Muscle of back (tissue), 11 donors: Measurements from ENCODE around the gene WNT2. TPM values are rescaled to one million over a fixed set of nuclear protein-coding genes. Genes with fewer than 3 reads are reported as not detected.
A peak's percentile ranks its signal among the peaks of the same experiment; 100 is the strongest.
"Not testable (repeated sequence)": the region's sequence is repeated elsewhere in the genome, so short reads cannot be mapped to it uniquely, and the experiment has no call there.

ENCODE experiments used
- DNase-seq, 3 donors: peaks; one replicate each; pipeline versions ENCODE4 v3.0.0 to v3.0.0-alpha.2; 2013
- polyA plus RNA-seq, 10 donors: library from polyadenylated mRNA; unstranded; fragments of 120-200 nt; gene quantifications; one replicate each; pipeline ENCODE4 v1.2.1, GENCODE V29; 2013; ENCODE audit not compliant: insufficient read length in 10 of 10

WNT2 gene
- polyA plus RNA-seq, 10 donors: 1.2 to 13.0 (median 3.9) TPM

DNA sequence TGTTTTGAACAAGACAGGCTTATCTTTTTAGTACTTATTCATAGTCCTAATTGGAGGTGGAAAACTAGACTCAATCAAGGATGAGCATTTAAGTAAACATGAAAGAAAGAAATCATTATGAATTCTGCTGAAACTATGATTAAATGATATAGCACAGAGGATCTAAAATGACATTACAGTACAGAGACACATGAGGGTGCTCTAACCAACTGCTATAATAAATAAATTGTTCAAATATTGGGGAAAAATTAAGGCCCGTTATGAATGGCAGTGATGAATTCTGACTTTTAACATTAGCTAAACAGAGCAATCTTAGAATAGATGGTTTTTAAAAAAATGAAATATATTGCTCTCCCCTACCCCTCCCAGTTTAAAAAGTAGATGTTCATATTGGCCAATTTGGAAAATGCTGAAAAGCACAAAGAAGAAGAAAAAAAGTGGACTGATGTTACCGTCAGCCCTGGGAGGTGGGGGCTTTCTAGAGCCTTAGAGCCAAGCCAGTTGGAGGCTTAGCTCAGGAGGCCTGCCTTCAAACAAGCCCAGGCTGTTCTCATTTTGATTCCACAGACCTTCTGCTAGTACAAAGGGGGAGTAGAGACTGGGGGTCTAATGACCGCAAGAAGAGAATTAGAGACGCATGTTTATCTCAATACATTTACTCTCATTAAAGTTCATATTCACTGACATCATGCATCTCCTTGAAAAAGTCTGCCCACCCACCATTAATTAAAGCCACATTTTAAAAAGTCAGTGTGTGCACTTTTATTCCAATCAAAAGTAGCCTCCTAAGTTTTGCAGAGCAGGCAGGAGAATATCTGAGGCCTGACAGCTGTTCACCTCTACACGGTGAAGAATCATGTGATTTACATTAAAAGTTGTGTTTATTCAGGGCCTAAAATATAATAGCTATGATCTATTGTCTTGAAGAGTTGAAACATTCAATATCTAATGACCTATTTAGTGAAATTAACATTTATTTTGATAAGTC lies 10.0 kb downstream of the WNT2 start:
- peak in 1 of 3 donors; percentile 8 for DNase-seq

DNA sequence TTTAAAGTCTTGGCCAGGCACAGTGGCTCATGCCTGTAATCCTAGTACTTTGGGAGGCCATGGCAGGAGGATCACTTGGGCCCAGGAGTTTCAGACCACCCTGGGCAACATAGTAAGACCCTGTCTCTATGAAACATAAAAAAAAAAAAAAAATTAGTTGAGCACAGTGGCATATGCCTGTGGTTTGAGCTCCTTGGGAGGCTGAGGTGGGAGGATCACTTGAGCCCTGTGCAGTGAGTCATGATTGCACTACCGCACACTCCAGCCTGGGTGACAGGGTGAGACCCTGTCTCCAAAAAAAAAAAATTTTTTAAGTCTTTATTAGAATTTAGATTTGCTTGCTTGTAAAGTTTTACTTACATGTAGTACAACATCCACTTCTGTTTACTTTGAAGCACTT lies 14.0 kb downstream of the WNT2 start:
- no peak for DNase-seq

DNA sequence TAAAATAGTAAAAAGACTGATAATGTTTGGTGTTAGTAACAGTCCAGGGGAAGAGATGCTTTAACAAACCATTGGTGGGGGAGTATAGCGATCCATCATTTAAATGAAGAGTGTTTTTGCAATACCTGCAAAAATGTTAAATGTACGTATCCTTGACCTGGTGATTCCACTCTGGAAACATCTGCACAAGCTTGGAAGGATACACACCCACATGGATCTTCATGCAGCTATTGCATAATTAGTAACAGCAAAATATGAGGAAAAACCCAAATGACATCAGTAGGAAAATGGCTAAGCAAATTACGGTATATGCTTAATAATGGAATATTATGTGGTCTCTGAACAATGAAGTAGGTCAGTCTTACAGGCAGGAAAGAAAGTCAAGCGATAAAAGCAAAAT lies 20.5 kb downstream of the WNT2 start:
- DNase-seq: no peak

DNA sequence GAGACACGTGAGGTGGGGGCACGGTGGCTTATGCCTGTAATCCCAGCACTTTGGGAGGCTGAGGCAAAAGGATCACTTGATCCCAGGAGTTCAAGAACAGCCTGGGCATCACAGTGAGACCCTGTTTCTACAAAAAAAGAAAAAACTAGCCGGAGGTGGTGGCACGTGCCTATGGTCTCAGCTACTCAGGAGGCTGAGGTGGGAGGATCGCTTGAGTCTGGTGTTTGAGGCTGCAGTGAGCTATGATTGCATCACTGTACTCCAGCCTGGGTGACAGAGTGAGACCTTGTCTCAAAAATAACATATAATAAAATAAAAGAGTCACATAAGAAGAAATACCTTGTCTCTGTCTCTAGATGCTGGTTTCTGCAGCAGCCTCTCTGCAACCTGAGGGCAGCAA lies 22.4 kb downstream of the WNT2 start:
- not testable (repeated sequence) for DNase-seq

DNA sequence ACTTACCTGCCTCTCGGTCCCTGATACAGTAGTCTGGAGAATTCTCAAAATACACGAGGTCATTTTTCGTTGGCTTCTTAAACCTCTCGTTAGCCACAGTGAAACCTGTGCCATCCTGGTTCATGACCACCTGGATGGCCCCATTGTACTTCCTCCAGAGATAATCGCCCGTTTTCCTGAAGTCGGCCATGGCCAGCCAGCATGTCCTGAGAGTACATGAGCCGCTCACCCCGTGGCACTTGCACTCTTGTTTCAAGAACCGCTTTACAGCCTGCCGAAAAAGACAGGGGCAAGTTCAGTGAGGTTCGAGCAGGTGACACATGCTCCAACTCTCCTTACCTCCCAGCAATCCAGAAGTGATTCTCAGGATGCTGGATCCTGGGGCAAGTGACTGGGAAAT lies 25.3 kb downstream of the WNT2 start:
- no peak for DNase-seq

DNA sequence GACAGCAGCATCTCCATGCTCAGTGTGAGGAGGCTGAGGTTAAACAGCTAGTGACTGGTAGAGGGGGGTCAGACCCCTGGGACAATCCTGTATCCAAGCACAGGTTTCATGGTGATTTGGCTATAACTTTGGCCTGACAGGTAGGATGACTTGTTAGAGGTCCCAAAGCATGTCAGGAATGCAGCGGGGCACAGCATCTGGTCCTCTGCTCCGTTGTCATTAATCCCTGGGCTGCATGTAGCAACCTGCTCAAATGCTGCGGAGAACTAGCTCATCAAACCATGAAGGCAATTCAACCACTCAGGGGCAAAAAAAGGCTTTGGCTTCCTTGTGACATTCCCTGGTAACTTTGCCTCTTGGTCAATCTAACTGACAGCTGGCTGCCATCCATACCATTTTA lies 26.8 kb downstream of the WNT2 start:
- DNase-seq: no peak

DNA sequence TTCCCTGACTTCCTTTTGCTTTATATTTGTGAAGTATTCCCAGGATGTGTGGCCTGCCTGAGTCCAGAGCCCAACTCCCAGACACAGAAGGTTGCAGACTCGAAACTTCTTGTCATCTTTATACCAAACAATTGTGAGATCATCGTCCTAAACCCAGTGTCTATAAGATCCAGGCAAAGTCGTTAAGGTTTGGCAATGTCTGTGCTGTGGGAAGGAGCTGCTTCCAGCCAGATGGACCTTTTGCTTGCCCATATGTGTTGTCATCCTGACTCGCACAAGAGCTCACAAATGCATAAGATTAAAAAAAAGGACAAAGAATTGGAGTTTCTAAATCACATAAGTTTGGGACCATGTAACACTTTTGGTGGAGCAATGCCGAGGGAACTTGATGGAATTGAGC lies 37.0 kb downstream of the WNT2 start:
- DNase-seq: peak in 1 of 3 donors; percentile 11

DNA sequence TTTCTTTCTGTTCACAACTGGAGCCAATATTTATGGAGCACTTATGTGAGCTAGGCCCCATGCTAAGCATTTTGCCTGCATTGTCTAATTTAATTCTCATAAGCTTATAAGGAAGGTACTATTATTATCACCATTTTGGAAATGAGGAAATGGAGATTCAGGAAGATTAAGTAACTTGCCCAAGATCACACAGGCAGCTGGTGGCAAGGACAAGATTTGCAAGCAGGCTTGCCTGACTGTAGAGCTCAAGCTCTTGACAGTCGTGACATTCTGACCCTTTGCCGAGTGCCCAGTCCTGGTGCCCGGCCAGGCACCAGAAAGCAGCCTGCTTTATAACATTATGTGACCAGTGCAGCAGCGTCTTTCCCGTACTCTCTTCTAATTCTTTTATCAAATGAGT lies 38.2 kb downstream of the WNT2 start:
- DNase-seq: no peak

DNA sequence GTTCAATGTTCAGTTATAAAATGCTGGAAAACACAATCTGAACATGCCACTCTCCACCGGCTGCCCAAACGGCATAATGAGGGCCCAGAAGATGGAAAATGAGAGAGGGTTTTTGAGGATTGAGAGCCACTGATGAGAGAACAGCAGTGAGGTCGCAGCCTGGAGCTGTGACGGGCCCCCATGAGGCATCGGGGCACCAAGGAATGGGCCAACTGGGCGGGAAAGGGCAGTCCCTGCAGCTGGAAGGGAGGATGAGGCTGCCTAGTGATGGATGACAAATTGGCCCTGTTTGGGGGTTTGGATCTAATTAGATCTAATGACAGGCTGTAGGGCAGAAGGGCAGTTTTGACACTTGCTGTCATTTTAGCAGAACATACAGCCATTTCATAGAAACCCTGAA lies 39.1 kb downstream of the WNT2 start:
- DNase-seq: no peak

DNA sequence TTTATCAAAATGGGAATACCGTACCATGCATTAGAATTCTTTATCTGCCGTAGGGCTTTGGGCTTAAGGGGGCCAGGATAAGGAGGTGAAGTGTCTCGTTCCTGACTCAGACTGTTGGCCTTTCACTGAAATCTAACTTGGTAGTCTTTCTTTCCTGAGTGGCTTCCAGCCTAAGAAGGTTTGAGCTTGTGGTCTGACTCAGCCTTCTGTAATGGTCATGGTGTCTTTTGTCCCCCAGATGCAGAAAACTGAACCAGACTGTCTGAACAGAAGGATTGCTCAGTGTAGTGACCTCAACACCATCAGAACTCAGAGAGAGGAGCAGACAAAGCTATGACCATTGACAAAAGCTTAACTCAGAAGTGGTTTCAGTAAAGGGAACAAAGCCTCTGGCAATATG lies 39.5 kb downstream of the WNT2 start:
- DNase-seq: peak in 1 of 3 donors; percentile 78

DNA sequence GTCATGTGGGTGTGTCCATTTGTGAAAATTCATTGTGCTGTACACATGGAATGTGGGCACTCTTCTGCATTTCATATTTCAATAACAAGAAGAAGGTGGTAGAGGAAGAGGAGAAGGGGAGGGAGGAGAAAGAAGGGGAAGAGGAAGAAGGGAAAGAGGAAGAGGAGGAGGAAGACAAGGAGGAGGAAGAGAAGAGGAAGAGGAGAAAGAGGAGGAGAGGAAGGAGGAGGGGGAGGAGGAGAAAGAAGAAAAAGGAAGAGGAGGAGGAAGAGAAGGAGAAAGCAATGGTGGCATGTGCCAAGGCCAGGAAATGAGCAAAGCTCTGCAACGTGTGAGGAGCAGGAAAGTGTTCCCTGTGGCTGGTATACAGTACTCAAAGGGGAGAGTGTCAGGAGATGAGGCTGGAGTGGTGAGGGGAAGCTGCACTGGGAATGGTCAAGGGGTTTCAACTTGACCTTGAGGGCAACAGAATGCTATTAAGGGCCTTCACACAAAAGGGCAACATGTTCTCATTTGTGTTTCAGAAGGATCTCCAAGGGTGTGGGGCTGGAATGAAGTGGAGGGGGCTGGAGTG lies 40.5 kb downstream of the WNT2 start:
- no peak for DNase-seq

DNA sequence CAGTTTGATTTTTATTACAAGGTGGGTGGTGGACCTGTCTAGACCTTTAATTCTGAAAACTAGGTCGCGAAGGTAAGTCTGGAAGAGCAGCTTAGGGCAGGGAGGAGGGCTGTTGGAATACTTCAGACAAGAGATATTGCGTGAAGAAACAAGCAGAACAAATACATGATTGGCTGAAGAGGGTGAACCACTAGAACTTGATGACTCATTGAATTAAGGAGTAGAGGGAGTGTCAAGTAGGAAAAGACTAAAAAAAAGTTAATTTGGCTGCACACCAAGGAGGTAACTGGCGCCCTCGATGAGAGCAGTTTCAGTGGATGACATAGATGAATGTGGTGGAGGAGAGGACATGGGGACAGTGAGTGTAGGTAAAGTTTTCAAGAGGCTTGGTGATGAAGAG lies 41.3 kb downstream of the WNT2 start:
- no peak for DNase-seq

DNA sequence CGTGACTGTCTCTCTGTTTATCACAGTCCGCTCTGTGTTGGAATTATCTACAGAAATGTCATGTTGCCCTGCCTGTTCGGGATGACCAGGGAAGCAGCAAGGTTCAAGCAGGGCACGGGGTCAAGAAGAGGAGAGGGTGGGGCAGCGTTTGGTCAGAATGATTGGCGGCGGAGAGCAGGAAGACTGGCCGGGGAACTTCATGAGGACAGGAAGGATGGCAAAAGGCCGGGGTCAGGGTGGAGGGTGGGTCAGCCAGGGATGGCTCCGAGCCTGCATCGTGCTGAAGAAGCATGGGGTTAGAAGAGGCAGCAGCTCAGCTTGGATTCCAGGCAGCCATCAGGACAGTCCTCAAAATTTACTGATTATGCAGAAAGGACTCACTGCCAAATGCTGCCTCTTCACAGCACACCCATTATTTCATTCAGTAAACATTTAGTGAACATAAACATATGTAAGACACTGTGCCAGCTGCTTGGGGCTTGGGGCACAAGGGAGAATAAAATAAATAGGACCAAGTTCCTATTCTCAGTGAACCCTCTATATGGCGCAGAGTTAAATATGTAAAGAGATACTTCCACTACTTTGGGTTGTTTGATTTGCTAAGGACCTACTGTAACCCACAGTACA lies 42.8 kb downstream of the WNT2 start:
- DNase-seq: no peak

DNA sequence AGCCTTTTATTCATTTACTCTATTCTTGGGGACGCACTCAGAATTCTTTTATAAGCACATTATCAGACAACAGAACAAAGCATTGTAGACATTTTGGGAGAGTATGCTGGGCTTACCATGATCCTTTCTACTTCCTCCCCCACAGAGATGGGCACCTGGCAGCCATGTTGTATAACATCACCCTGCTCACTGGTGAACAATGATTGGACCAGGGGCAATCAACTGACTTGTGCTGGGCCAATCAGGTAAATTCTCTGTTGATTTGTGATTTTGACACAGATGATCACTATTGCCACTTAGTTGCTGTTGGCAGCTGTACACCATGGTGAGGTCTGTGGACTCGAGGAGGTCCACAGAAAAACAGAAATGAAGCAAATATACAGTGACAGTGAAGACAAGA lies 43.7 kb downstream of the WNT2 start:
- no peak for DNase-seq

DNA sequence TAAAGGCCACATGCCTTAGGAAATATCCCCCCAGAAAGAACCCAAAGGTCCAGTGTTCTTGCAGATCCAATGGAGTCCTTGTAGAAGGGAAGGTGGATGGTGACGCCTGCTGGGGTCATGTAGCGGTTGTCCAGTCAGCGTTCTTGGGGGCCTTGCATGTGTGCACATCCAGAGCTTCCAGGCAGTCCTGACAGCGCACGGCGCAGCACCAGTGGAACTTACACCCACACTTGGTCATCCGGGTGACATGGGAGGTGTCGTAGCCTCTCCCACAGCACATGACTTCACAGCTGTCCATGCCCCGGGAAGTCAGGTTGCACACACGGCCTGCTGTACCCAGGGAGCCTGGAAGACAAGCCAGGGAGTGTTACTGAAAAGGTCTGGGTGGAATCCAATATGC lies 44.8 kb downstream of the WNT2 start:
- no peak for DNase-seq

DNA sequence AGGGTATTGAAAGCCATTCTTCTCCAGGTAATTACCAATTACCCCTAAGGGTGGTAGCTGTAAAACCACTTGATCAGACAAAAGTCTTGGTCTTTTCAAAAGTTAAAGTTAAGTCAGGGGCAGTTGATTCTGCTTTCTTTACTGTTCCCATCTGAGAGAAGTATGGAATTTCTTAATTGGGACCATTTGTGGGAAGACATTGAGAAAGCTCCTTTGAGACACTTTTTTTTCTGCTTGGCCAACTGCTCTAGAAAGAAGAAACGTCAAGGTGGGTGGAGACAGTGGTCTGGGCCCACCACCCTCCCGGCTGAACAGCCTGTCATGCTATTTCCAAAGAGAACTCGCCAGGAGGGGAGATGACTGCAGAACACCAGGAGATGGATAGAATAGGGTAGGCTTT lies 45.3 kb downstream of the WNT2 start:
- no peak for DNase-seq

DNA sequence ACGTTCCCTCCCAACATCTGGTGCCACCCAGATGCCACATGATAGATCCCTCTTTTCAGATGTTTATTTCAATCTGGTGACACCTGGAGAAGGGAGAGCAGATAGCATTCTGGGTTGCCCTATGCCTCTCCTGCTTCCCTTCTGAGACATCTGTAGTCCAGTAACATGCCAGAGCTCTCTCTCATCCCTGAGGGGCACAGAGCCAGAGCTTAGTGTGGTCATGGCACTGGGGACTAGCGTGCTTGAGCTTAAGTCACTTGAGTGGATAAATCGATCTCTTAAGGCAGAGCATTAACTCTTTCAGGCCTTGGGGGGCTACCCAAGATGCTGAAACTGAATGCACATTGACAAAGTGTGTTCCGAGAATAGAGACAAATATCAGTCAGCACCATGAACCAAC lies 47.9 kb downstream of the WNT2 start:
- DNase-seq: no peak

DNA sequence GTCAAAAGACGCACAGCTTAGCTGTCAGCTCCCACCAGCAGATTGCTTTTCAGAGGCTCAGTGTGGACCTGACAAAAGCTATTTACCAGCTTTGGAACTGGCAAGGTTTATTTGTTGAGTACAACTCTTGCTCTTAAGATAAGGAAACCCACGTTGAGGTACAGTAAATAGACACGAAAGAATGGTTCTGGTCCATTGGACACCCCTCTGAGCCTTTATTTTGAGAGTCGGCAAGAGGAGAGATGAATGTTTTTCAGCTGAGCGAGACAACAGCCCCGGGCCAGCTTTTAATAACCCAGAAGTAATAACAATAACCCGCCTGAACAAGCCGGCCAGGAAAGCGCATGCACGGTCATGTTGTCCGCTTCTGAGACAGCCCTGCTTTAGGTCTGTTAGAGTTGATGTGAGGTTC lies 49.0 kb downstream of the WNT2 start:
- no peak for DNase-seq

DNA sequence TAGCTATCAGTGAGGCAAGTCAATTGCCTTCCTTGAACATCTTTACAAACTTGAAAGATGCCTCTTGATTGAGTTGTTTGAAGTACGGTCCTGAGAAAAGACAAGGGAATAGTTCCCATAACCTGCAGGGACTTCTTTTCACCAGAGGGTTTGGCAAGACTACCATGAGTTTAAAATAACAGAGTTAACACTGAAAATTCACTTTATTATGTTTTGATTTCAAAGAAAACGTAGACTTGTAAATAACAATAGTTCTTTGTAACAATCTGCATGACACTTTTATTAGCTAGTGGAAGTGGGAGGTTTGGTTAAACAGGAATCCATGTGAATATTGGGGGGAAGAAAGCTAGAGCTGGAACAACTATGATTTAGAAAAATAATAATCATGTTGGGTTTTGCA lies 49.5 kb downstream of the WNT2 start:
- DNase-seq: no peak

DNA sequence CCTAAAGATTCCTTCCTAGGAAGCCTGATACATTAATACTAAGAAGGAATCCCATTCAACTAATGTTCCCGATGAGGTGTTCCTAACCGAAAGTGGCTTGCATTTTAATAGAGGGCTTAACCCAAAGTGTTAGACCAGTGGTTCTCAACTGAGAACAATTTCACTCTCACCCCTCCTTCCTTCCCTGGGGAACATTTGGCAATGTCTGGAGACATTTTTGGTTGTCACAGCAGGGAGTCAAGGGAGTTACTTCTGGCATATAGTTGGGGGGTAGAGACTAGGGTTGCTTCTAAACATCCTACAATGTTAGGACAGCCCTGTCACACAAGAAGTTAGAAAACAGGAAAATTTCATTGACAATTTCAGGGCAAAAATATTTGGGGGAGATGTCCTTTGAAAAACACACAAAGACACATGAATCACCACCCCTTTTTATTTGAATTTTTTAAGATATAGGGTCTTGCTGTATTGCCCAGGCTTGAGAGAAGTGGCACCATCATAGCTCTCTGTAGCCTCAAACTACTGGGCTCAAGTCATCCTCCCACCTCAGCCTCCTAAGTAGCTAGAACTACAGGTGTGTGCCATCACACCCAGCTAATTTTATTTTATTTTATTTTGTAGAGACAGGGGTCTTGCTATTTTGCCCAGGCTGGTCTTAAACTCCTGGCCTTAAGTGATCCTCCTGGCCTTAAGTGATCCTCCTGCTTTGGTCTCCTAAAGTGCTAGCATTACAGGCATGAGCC lies 50.7 kb downstream of the WNT2 start:
- no peak for DNase-seq

DNA sequence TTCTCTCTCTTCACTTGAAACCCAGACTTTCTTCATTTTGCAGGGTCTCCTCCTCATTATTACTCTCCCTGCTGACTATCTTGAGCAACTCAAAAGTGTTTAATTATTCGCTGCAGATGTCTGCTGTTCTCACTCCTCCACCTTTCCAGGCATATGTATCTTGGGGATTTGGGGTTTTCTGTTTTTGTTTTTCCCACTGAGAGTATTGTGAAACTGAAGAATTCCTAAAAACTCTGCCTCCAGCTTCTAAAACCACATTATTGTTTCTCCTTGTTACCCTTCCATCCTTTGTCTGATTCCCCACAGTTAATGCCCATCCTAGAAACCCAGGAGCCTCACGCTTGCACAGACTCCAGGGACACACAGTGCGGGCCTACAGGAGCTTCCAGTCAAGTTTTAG lies 51.3 kb downstream of the WNT2 start:
- no peak for DNase-seq

DNA sequence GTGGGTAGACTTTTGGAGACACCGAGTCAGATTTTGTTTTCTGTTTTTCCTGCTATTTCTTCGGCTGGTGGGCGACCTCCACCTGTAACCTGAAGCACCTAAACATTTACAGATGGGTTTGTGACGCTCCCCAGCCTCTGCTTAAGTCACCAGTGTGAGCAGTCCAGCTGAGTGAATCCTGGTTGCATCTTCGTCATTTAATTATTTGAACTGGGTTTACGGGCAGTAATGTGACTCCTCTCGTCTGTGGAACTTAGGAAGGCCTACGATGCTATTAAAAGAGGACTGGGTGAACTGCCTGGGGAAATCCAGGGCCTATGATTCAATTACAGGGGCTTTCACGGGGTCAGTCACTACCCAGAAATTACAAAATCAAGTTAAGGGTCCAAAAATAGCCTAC lies 52.5 kb downstream of the WNT2 start:
- DNase-seq: no peak
